NCI-H187 (cell line): ENCODE measurements around the gene SEPSECS.
"Not testable (repeated sequence)": the region's sequence is repeated elsewhere in the genome, so short reads cannot be mapped to it uniquely, and the experiment has no call there.

ENCODE experiments used
- DNase-seq, 2 experiments: peaks; one replicate each; lab custom pipeline; 2025; lab: John Stamatoyannopoulos, UW

SEPSECS gene

DNA sequence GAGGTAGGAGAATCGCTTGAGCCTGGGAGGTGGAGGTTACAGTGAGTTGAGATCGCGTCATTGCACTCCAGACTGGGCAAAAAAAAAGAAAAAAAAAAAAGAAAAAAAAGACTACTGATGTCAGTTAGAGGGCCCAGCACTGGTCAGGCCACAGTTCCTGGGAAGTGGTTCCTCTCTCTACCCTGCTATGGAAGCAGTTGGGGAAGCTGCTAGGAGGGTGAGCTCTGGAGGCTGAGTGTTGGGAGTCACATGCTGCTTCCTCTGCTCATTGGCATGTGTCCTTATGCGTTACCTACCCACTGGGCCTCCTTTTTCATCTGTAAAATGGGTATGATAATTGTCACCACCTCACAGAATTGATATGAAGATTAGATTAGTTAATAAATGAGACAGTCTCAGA is 50.7 kb downstream of the SEPSECS start:
- DNase-seq, result no peak

DNA sequence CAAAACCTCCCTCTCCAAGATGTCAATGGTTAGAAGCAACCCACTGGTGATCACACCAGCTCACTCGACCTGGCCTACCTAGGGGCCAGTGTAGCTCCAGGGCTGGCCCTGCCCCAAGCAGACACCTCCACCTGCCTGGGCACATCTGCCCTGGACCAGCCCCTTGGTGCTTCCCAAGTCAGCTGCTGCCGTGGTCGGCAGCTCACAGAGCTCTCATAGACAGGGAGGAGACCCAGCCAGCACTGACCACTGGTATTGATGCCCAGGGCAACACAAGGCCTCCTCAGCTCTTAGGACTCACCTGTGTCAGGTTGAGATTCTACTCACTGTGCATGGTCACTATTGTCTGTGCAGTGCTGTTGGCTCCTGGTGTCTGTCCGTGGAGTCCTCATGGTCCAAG is 51.7 kb downstream of the SEPSECS start:
- DNase-seq, result no peak

DNA sequence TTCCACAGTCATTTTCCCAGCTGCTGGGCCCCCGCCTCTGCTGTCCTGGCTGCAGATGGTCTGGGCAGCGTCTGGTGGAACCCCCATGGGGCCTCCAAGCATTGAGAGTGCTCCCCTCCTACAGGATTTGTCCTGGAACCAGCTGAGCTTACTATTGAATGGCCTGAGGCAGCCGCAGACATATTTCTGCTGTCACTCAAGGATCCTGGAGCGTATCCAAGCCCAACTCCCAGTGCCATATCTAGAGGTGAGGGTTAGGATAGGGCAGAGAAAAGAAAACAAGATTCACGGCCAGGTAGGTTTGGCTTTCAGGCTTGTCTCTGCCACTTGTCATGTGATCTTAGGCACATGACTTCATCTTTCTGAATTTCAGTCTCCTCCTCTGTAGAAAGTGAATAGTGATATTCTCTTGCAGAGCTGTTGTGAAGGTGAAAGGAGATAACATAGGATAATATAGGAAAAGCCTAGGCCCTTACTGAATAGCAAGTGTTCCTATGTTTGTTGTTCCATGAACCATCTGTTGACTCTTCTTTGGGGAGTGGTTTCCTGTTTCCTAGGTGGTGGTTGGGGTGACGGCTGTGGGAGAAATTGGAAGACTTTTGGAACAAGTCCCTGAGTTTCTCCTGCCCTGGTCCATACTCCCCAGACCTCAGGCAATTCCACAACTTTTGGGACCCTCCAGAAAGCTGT is 52.3 kb downstream of the SEPSECS start:
- DNase-seq, result no peak

DNA sequence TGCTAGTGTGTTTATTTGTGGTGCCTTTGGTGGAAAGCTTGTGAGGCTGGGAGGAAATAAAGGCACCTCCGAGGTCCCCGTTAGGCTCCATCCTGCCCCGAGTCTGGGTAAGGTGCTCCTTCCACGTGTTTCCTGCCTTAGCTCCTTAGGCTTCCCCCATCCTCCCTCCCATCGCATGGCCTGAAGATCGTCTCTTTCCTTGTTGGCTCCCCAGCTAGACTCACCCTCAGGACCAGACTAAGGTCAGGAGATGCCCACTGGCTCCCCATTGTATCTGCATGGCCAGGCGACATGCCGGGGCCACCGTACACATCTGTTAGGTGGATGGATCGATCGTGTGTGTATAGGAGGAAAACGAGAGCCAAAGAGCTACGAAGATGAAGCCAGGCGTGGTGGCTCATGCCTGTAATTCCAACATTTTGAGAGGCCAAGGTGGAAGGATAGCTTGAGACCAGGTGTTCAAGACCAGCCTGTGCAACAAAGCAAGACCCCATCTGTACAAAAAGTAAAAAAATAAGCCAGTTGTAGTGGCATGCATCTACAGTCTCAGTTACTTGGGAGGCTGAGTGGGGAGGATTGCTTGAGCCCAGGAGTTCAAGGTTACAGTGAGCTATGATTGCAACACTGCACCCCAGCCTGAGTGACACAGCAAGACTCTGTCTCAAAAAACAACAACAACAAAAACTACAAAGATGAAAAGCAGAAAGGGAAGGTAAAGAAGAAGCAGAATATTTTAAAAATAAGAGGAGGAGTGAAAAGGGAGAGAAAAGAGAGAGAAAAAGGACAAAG is 53.7 kb downstream of the SEPSECS start:
- DNase-seq, result no peak

DNA sequence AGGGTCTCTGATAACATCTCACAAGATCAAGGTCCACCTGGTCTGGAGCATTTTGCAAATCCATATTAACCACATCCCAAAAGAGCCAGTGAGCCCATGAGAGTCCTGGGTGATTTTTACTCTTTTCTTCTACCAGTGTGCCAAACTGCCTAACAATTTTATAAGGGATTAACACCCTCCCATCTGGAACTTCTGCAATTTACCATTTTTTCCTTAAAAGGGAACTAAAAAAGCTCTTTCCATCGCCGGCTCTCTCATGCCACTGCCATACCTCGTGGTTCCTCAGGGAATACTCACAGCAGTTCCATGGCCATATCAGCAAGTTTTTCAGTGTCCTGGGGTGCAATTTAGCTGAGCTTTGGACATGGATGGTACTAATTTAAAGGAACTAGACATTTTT is 55.7 kb downstream of the SEPSECS start:
- DNase-seq, result no peak

DNA sequence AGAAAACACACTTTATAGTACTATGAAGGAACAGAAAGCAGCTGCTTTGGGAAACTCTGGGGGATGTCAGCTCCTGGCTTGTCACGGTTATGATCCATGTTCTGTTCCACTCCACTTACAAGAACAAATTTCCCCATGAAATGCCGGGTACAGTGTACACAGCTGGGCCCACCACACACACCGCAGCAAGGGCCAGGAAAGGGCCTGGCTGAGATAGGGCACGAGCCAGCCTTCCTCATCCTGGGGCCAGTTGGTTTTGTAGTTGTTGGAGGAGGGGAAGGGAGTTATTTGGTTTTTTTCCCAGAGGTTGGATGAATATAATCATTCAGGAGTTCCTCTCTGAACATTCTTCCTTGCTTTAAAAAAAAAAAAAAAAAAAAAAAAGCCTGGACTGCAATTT is 56.8 kb downstream of the SEPSECS start:
- peak in 1 of 2 experiments; percentile 10 for DNase-seq

DNA sequence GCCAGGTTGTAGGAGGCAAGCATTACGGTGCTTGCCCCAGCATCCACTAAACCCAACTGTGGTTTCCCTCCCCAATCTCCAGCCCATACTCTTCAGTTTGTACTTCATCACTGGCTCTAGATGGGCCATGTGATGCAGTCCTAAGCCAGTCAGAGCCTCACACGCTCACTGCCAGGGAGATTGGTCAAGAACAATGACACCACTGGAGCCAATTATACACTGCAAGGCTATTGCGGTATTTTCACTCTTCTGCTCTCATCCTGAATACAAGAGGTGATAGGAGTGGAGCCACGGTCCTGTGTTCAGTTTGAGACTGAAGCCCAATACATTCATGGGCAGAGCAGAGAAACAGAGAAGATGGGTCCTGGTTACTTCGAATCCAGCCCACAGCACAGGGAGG is 58.4 kb downstream of the SEPSECS start:
- DNase-seq, result no peak

DNA sequence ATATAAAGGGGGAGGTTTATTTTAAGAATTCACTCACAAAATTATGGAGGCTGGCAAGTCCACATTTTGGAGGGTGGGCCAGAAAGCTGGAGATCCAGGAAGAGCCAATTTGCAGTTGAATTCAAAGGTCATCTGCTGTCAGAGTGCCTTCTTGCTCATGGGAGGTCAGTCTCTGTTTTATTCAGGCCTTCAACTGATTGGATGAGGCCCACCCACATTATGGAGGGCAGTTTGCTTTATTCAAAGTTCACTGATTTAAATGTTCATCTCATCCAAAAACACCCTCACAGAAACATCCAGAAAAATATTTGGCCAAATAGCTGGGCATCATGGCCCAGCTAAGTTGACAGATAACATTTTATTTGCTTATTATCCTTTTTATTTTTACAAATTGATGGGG is 59.5 kb downstream of the SEPSECS start:
- DNase-seq, result no peak

DNA sequence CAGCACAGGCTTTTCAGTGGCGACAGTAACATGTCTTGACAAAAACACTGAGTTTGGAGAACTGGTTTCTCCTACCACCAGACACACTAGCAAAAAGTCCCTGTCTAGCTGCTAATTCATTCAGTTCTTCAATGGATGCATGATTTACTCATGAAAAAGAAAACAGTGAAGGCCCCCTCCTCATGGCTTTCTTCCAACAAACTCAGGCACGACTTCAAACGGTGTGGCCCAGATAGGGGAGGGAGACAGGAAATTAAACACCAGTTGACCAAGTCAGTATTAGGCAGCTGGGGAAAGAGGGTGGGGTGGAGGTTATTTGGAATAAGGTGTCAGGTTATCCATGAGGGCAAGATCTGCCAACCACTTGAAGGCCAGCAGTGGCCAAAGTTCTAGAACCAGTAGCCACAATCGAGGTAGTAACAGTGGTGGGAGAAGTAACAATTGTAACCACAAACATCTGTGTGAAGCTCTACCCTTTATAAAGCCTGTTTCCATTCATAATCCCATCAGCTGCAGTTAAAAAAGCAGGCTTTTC is 60.2 kb downstream of the SEPSECS start:
- no peak for DNase-seq

DNA sequence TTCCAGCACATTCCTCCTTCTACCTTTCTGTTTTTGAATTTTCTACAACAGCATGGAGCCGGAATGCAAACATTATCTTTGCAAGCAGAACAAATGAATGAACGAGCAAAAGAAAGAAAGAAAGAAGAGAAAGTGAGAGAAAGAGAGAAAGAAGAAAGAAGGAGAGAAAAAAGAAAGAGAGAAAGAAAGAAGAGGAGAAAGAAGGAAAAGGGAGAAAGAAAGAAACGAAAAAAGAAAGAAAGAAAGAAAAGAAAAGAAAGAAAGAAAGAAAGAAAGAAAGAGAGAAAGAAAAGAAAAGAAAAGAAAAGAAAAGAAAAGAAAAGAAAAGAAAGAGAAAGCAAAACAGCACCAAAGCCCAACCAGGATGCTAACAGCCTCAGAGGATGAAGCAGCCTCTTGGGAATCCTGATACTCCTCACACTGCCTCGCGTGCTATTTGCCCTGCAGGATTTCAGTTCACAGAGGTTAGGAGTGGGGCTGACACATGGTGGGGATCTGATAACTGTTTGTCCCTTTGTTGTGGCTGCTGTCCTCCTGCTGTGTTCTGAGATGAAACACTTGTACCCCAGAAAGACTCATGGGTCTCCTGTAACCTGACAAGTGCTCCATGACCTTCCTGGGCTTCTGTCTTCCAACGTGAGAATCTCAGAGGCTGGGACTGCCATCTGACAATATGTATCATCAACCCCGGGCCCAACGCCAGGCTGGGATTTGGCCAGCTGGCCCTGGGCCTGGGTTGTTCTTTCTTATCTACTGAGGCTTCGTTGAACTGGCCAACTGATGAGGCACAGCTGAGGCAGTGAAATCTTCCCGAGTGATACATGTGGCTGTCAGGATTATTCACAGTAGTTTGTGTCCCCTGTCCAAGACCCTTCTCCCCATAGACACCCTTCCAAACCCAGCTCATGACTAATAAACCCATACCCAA is 61.0 kb downstream of the SEPSECS start:
- DNase-seq, result no peak

DNA sequence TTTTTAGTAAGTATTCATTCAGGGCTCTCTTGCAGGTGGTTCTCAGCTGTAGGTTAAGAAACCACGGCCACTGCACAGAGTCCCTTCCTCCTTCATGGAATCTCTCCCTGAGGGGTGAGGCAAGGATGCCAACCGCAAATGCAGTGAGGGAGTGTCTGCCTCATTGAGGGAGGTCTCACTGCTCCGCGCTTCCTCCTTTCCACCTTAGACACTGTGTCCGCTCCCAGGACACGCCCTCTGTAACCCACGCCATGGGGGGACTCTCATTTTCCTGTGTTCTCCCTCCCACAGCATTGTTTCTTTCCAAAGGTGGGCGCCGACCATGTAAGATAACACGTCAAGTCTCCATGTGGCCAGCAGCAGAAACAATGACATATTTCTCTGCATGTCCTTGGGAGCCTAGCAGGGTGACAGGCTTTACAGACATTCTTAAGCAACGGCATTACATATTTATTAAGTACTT is 63.2 kb downstream of the SEPSECS start:
- DNase-seq, result no peak

DNA sequence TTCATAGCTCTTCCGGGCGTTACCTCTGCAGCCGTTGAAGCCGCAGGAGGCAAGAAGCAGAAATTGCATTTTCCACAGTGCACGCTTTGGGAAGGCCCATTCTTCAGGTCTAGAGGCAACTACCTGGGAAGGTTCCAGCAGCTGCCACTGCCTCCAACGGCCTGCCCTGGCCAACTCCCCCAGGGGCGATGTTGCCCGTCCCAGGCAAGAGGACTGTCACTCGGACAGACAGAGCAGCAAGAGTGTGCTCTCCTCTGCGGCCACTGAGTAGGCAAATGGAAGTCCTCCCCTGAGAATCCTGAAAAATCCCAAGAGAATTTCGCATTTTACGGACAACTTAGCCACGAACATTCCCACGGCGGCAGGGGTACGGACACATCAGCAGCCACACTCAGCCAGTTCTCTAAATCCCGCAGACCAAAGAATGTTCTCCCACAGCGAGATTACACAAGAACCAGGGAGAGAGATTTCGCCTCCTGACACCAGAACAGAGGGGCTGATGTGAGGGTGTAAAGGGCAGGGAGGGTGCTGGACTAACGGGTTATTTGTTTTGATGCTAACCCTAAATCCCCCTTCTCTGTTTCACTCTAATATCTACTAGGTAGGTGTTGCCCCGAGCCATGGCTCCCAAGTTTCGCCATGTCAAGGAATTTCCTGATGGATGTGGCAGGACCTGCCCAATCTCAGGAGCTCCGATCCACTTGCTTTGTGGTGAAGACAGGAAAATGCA is 63.8 kb downstream of the SEPSECS start:
- DNase-seq, result no peak

DNA sequence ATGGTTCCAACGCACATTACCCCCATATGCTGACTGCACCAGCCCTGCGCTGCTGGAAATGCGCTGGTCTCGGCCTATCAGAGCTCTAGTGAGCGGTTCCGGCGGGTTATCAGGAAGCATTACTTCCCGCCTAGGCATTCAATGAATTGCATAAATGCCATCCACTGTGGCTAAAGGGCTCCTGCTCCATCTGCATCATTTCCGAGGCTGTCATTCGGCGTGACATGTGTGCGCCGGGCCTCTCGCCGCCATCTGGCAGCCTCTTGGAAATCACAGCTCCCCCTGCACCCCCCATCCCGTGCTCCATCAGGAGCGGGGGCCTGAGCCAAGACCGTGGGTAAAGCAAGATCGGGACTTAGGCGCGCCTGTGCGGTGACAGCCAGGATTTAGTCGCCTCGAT is 64.4 kb downstream of the SEPSECS start:
- no peak for DNase-seq

DNA sequence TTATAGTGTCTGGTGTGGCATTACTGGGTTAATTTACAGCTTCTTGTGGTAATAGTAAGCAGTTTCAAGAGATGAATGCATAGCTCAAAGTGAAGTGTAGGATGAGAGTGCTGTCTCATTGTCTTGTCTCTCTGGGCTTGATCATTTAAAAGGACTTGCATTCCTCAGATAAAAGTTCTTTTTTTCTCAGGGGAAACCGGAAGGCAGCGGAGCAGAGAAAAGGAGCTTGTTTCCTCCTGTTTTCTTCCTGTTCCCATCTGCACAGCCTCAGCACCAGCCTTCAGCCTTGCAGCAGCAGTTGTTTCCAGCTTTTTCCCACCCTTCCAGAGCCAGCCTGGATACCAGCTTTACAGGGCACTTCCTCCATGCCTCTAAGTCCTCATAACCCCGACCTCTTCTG is 68.1 kb downstream of the SEPSECS start:
- DNase-seq, result no peak

DNA sequence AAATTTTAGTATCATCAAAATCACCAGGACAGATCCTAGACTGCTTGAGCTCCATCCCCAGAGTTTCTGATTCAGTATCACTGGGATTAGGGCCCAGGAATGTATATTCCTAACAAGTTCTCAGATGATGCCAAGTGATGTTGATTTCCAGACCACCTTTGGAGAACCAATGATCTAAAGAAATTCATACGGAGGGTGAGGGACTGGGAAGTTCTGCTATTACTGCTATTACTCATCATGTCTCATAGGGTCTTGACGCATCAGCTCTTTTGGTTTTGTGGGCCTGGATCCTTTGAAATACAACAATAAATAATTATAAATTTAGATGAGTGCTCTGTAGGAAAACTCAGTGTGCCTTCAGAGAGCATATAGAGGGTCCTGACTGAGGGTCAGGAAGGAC is 69.7 kb downstream of the SEPSECS start:
- DNase-seq, result no peak

DNA sequence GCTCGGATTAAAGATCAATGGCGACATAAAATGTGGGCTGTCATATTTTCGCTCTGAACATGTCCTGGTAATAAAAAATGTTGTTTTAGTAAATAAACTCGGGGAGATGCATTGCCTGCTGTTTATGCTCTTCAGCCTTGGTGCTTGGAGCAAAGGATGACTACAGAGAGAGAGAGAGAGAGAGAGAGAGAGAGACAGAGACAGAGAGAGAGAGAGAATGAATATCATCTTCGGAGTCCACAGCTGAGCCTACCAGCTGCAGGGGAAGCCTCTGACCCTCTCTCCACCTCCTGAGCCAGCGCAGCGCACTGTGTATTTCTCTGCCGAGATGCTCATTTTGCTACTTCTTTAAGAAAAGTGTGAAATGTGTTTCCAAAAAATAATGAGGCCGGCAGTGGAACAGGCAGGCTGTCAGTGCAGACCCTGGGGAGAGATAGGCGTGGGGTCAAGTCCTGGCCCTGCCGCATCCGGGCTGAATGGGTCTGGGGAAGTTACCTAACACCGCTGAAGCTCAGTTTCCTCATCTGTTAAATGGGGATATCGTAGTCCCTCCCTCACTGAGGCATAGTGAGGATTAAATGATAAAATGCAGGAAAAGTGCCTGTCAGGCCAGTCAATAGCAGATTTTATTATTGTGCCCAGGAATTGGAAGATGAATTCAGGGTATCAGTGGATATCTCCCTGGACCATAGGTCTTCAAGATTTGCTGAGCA is 71.0 kb downstream of the SEPSECS start:
- DNase-seq, result no peak

DNA sequence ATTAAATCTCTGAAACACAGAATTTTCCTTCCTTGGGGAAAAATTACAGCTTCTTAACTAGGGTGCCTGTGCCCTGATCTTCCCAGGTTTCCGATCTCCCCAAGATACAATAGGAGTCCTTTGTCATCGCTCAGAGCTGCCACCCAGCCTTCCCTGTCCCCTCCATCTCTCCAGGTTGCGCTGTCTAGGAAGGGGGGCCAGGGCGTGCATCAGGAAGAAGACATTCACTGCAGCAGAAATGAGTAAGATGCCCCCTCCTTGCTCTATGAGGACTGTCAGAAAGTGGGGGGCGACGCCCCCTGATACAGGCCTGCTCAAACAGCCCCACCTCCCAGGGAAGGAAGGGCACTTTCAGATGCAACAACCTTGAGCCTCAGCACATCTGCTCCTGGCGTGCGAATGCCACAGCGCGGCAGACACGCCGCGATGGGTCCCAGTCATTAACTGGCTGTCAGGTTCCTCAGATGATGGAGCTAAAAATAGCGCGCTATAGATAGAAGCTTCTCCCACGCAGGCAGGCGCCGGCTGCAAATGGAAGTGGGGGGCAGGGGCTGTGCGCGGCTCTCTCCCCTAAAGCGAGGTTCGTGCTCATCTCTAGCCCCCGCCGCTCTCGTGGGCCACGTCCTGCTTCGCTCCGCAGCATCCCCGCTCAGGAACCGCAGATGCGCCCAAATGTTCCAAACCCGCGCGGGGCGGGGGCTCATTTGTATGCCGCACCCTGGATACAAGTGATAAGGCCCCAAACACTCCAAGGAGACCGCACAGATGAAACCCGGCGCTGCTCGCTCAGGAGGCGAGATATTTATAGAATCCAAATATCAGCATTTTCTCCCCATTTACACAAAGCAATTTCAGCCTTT is 71.9 kb downstream of the SEPSECS start:
- peak; percentile 41 to 69 for DNase-seq

DNA sequence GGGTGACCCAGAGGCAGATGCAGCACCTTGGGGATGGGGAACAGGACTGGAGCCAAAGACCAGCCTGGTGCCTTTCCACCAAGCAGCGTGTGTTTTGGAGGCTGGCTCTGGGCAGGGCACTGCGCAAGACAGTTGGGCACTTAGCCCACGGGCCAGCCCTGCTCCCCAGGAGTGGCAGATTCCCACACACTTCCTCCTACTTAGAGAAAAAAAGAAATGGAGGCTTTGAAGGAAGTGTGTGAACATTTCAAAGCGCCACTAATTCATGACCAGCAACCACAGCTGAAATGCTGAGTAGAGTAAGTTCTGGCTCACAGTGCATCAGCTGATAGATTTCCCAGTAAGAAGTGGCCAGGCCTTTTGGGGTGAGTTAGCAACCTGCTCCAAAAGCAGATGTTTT is 74.6 kb downstream of the SEPSECS start:
- no peak for DNase-seq

DNA sequence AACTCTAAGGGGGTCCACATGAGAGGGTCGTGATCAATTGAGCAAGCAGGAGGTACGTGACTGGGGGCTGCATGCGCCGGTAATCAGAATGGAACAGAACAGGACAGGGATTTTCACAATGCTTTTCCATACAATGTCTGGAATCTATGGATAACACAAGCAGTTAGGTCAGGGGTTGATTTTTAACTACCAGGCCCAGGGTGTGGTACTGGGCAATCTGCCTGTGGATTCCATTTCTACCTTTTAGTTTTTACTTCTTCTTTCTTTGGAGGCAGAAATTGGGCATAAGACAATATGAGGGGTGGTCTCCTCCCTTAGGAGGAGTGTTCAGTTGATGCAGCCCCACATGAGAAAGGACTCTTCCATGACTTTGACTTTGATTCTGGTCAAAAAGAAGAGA is 76.8 kb downstream of the SEPSECS start:
- DNase-seq, result not testable (repeated sequence)
